ENCODE results near the gene ALG12. TPM values are rescaled to one million over a fixed set of nuclear protein-coding genes. Genes with fewer than 3 reads are reported as not detected.

ALG12 gene
- total and polyA plus RNA-seq, 2 of the 8 experiments (the other 6 are each of a cell fraction or from before 2014, with no cell fraction given): 13.4 to 22.5 TPM

- no peak for TF ChIP-seq MAX (IDR thresholded peaks at IDR 0.05)
- TF ChIP-seq SIN3A (conservative IDR thresholded peaks at IDR 0.05 in 1 of 2, IDR thresholded peaks at IDR 0.05 in 1 of 2; ENCODE audit: low read depth in 1 of 2, low read length in 2 of 2): no peak
- no peak for TF ChIP-seq TBP (IDR thresholded peaks at IDR 0.05; ENCODE audit: low read depth, low read length)
These were observed 36.8 kb upstream of the ALG12 start (continued) for GRCh38 chr22:49954991-49955580.

Data from H1 (cell line).